Neural cell (in vitro differentiated cells): Measurements from ENCODE around the gene PXDN.

ENCODE experiments used
- CTCF ChIP-seq: fragments of 450-650 bp; IDR thresholded peaks from 2 replicates; pipeline ENCODE4 v1.5.1; 2014; ENCODE audit warnings: antibody characterized with exemption, mild to moderate bottlenecking, moderate library complexity; ENCODE audit not compliant: poor library complexity, severe bottlenecking
- EP300 ChIP-seq: fragments of 450-650 bp; conservative IDR thresholded peaks from 2 replicates; pipeline ENCODE4 v1.6.1; 2014; ENCODE audit warnings: antibody characterized with exemption, mild to moderate bottlenecking, moderate library complexity; ENCODE audit not compliant: poor library complexity, severe bottlenecking
- EZH2 ChIP-seq: fragments of 200-600, 300-800 bp; shearing (Covaris generic), sonication (generic); IDR thresholded peaks from 2 replicates; pipeline ENCODE4 v1.6.1; 2014; ENCODE audit warnings: antibody characterized with exemption, low read length, borderline replicate concordance, mild to moderate bottlenecking; ENCODE audit not compliant: insufficient read depth, poor library complexity, severe bottlenecking
- MXI1 ChIP-seq: fragments of 450-650 bp; conservative IDR thresholded peaks from 2 replicates; pipeline ENCODE4 v1.6.1; 2014; ENCODE audit warnings: antibody characterized with exemption, mild to moderate bottlenecking; ENCODE audit not compliant: poor library complexity, severe bottlenecking
- POLR2AphosphoS5 ChIP-seq: IDR thresholded peaks from 2 replicates; pipeline ENCODE4 v1.6.1; 2012
- REST ChIP-seq: IDR thresholded peaks from 2 replicates; pipeline ENCODE4 v1.6.1; 2012; ENCODE audit warnings: borderline replicate concordance

DNA sequence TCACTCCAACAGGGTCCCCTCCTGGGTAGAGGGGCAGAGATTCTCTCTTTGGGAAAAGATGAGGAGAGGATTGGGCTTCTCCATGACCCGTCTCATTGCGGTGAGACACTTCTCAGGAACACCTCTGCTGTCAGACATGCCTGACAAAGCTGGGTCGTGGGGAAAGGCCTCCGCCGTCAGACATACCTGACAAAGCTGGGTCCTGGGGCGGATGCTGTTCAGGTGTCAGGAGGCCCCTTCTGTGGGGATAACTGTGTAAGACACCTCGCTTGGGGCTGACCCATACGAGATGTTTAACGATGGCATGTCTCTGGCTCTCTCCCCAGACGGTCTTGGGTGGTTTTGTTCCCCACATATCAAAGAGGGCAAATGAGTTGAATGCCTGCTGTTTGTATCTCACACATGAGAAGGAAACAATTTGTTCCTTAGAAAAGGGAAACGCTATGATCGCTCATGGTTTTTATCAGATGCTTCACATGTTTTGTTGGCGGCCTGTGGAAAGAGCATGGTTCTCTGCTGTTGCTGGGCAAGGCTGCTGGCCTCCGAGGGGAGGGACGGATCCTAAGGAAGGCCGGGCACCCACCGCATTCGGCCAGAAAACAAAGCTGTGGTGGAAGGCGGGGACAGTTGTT is 40.8 kb upstream of the PXDN start:
- TF ChIP-seq CTCF (no peak), EP300 (no peak), POLR2AphosphoS5 (no peak), EZH2 (no peak), MXI1 (no peak), REST (no peak)
